Measurements from ENCODE around the gene PRTN3.

- TF ChIP-seq CTCF (IDR thresholded peaks at IDR 0.05) (no peak), POLR2A (IDR thresholded peaks at IDR 0.05) (no peak)
Observed at GRCh38 chr19:835210-835810, 5.5 kb upstream of the PRTN3 start.

Data from adrenal gland (tissue), 5 donors.